K562 (cell line): Measurements from ENCODE around the gene COL15A1. TPM values are rescaled to one million over a fixed set of nuclear protein-coding genes. Genes with fewer than 3 reads are reported as not detected.

ENCODE experiments used
- BMI1 ChIP-seq: fragments of 150-350 bp; IDR thresholded peaks from 2 replicates; pipeline ENCODE4 v1.6.1; 2014; ENCODE audit warnings: low read length
- DDX20 ChIP-seq: fragments of 450-650 bp; IDR thresholded peaks from 2 replicates; pipeline ENCODE4 v1.6.1; 2016; ENCODE audit warnings: missing genetic modification characterization, low read depth, mild to moderate bottlenecking, missing compliant biosample characterization, moderate library complexity
- FOXA1 ChIP-seq: fragments of 450-650 bp; IDR thresholded peaks from 2 replicates; pipeline ENCODE4 v1.6.1; 2016; ENCODE audit warnings: mild to moderate bottlenecking, borderline replicate concordance
- GABPB1 ChIP-seq: sonication (generic); formaldehyde crosslinking; IDR thresholded peaks from 2 replicates; pipeline ENCODE4 v1.8.0; 2022; ENCODE audit warnings: mild to moderate bottlenecking, missing genetic modification reagents
- ILF3 ChIP-seq: fragments of 450-650 bp; IDR thresholded peaks from 2 replicates; pipeline ENCODE4 v1.6.1; 2018; ENCODE audit warnings: antibody characterized with exemption, mild to moderate bottlenecking, moderate library complexity, borderline replicate concordance
- IRF9 ChIP-seq: fragments of 450-650 bp; IDR thresholded peaks from 2 replicates; pipeline ENCODE4 v1.6.1; 2016; ENCODE audit warnings: missing biosample characterization, missing genetic modification characterization
- KHSRP ChIP-seq: fragments of 450-650 bp; IDR thresholded peaks from 2 replicates; pipeline ENCODE4 v1.6.1; 2017
- MIER1 ChIP-seq: fragments of 450-650 bp; IDR thresholded peaks from 2 replicates; pipeline ENCODE4 v1.6.1; 2016; ENCODE audit warnings: antibody characterized with exemption, mild to moderate bottlenecking, low read depth
- MYC ChIP-seq, 2 experiments: fragments of 250-450 bp in 1 of 2; sonication (Bioruptor Pico) in 1 of 2; IDR thresholded peaks; 2 replicates each; pipeline versions ENCODE4 v1.5.1 to v1.6.1; 2012 to 2021; ENCODE audit warnings: low read depth in 2 of 2, borderline replicate concordance in 1 of 2, improper control_type of control experiment in 1 of 2, low read length in 1 of 2, mild to moderate bottlenecking in 1 of 2, moderate library complexity in 1 of 2
- NR1H2 ChIP-seq: sonication (generic); formaldehyde crosslinking; IDR thresholded peaks from 2 replicates; pipeline ENCODE4 v1.4.0; 2020; ENCODE audit warnings: mild to moderate bottlenecking, missing genetic modification reagents
- NR2C2 ChIP-seq, 2 experiments: fragments of 200-800 bp in 1 of 2; sonication (Bioruptor generic) in 1 of 2; sonication (generic) in 1 of 2; formaldehyde crosslinking in 1 of 2; IDR thresholded peaks; 2 replicates each; pipeline versions ENCODE4 v1.6.1 to v1.8.0; 2016 to 2022; ENCODE audit warnings: mild to moderate bottlenecking in 1 of 2, missing compliant biosample characterization in 1 of 2, missing genetic modification characterization in 1 of 2, missing genetic modification reagents in 1 of 2
- PML ChIP-seq: IDR thresholded peaks from 2 replicates; pipeline ENCODE4 v1.6.1; 2012; ENCODE audit warnings: low read length, inconsistent platforms
- PTBP1 ChIP-seq: fragments of 200-400 bp; formaldehyde crosslinking; IDR thresholded peaks from 2 replicates; pipeline ENCODE4 v1.6.1; 2017; ENCODE audit warnings: low read depth, low read length
- SMAD4 ChIP-seq: fragments of 250-450 bp; sonication (Bioruptor Pico); conservative IDR thresholded peaks from 2 replicates; pipeline ENCODE4 v1.8.0; 2021; ENCODE audit warnings: inconsistent platforms, mild to moderate bottlenecking, moderate library complexity
- SMC3 ChIP-seq: conservative IDR thresholded peaks from 2 replicates; pipeline ENCODE4 v1.6.1; 2011; ENCODE audit warnings: low read depth, low read length, improper control_type of control experiment; ENCODE audit not compliant: insufficient read depth
- SREBF2 ChIP-seq: sonication (generic); formaldehyde crosslinking; IDR thresholded peaks from 2 replicates; pipeline ENCODE4 v1.4.0; 2020; ENCODE audit warnings: mild to moderate bottlenecking, missing genetic modification reagents
- ZNF655 ChIP-seq: fragments of 250-450 bp; sonication (Bioruptor Pico); IDR thresholded peaks from 2 replicates; pipeline ENCODE4 v1.5.0; 2021
- ZNF696 ChIP-seq: fragments of 250-450 bp; sonication (Bioruptor Pico); conservative IDR thresholded peaks from 2 replicates; pipeline ENCODE4 v1.4.0; 2020; ENCODE audit warnings: mild to moderate bottlenecking, moderate library complexity
- polyA plus RNA-seq, 8 experiments: library from polyadenylated mRNA; depleted of rRNA in 4 of 8; stranded (reverse) in 5 of 8; unstranded in 3 of 8; fragments of >200 nt; fragmentation: Nextera tagmentation in 2 of 8; fragmentation: Illumina TruSeq in 1 of 8; extraction: Ambion mirVana in 2 of 8; extraction: Trizol in 1 of 8; gene quantifications; 2 replicates each; pipeline versions ENCODE4 v1.2.1 to v1.2.3, GENCODE V29; 2011 to 2014; ENCODE audit warnings: inconsistent platforms in 1 of 8, missing spikeins in 1 of 8
- total RNA-seq, 7 experiments: library from RNA; depleted of rRNA in 6 of 7; stranded (reverse); fragments of >200 nt in 6 of 7; fragmentation: Illumina TruSeq in 2 of 7; extraction: Trizol in 2 of 7; gene quantifications; 2 replicates each; pipeline versions ENCODE4 v1.2.1 to v1.2.3, GENCODE V29; 2011 to 2021; ENCODE audit warnings: low replicate concordance in 1 of 7
- TF ChIP-seq, protein P1 (sequence below), 3 experiments: fragments of 200-800 bp in 1 of 3; sonication (Bioruptor generic) in 1 of 3; sonication (generic) in 1 of 3; formaldehyde crosslinking in 1 of 3; IDR thresholded peaks; 2 replicates each; pipeline versions ENCODE4 v1.6.1 to v1.8.0; 2016 to 2022; ENCODE audit warnings: mild to moderate bottlenecking in 2 of 3, missing compliant biosample characterization in 2 of 3, missing genetic modification characterization in 2 of 3, missing genetic modification reagents in 1 of 3
- TF ChIP-seq, protein P2 (sequence below): conservative IDR thresholded peaks from 2 replicates; pipeline ENCODE4 v1.6.1; 2011; ENCODE audit warnings: low read depth, mild to moderate bottlenecking, low read length; ENCODE audit not compliant: control insufficient read depth

The COL15A1 gene
- total and polyA plus RNA-seq, 9 of the 15 experiments (the other 6 are each of a cell fraction or from before 2014, with no cell fraction given): 0.46 to 5.1 (median 2.6) TPM

DNA sequence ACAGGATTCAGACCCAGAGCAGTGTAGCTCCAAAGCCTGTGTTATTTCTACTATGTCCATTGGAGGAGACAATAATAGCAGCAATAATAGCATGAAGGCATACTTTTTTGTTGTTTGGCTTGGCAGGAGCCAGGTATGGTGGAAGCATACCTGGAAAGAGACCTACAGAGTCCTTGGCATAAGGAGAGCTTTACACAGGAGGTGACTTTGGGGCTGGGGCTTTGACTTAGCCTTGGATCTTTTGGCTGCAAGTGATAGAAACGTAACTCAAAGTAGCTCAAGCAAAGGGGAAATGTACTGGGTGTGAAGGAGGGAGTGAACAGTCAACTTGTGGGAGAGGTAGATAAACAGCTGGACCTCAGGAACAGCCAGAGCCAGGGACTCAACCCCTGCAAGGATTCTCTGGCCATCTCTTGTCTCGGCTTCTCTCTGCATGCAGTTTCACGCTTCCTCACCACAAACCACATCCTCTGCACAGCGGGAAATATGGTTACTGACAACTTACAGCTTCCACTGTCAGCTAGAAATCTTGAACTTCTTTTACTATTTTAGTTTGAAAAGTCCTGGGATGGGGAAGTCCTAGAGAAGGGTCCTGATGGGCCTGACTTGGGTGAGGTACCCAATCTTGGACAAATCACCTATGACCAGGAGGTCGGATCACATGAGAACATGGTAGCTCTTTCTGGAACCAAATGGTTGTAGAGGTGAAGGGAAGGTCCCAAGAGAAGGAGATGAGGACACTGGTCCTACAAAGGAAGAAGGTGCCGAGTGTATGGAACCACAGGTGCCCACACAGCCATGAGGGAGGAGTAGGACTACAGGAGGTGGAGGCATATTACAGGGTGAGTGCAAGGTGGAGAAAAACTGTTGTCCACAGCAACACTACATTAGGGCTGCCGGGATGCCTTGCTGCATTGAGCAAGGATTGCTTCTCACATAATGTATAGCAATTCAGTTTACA, 114.2 kb downstream of the COL15A1 start (continued):
- no peak for TF ChIP-seq ZNF696 (CRISPR knock-in tag)
- no peak for TF ChIP-seq IRF9 (tag)
- TF ChIP-seq MYC (IDR thresholded peaks at IDR 0.05; ENCODE audit: low read depth, low read length): no peak
- no peak for TF ChIP-seq MYC (CRISPR knock-in tag; IDR thresholded peaks at IDR 0.05; ENCODE audit: borderline replicate concordance, low read depth)
- TF ChIP-seq SREBF2 (CRISPR knock-in tag): no peak
- TF ChIP-seq KHSRP: no peak
- peak; percentile 87 for TF ChIP-seq SMAD4
- no peak for TF ChIP-seq SMC3
- no peak for TF ChIP-seq BMI1
- TF ChIP-seq NR1H2 (CRISPR knock-in tag): no peak
- no peak for TF ChIP-seq FOXA1
- TF ChIP-seq MIER1: no peak
- TF ChIP-seq, protein P1, sequence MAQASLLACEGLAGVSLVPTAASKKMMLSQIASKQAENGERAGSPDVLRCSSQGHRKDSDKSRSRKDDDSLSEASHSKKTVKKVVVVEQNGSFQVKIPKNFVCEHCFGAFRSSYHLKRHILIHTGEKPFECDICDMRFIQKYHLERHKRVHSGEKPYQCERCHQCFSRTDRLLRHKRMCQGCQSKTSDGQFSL (CRISPR knock-in tag; IDR thresholded peaks at IDR 0.05): no peak
- TF ChIP-seq, protein P1 (tag; IDR thresholded peaks at IDR 0.05): no peak
- TF ChIP-seq PML: peak; percentile 88; the same call in 1 of the 2 replicates
- TF ChIP-seq ILF3: no peak
- TF ChIP-seq, protein P2, sequence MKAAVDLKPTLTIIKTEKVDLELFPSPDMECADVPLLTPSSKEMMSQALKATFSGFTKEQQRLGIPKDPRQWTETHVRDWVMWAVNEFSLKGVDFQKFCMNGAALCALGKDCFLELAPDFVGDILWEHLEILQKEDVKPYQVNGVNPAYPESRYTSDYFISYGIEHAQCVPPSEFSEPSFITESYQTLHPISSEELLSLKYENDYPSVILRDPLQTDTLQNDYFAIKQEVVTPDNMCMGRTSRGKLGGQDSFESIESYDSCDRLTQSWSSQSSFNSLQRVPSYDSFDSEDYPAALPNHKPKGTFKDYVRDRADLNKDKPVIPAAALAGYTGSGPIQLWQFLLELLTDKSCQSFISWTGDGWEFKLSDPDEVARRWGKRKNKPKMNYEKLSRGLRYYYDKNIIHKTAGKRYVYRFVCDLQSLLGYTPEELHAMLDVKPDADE: peak; percentile 95
- no peak for TF ChIP-seq ZNF655 (CRISPR knock-in tag)
- TF ChIP-seq DDX20 (tag): no peak
- TF ChIP-seq NR2C2 (CRISPR knock-in tag; IDR thresholded peaks at IDR 0.05): no peak
- TF ChIP-seq NR2C2 (tag; IDR thresholded peaks at IDR 0.05): no peak; the same call in 1 of the 2 replicates
- TF ChIP-seq PTBP1: no peak
- 0 out of 2 replicates have a peak, but pooled peaks have one; percentile 17 for TF ChIP-seq GABPB1 (CRISPR knock-in tag)
